ENCODE measurements around the gene CFDP1. TPM values are rescaled to one million over a fixed set of nuclear protein-coding genes. Genes with fewer than 3 reads are reported as not detected.

The CFDP1 gene
- total RNA-seq, 1 experiment from 2014 or later, result 64.1 TPM

DNA sequence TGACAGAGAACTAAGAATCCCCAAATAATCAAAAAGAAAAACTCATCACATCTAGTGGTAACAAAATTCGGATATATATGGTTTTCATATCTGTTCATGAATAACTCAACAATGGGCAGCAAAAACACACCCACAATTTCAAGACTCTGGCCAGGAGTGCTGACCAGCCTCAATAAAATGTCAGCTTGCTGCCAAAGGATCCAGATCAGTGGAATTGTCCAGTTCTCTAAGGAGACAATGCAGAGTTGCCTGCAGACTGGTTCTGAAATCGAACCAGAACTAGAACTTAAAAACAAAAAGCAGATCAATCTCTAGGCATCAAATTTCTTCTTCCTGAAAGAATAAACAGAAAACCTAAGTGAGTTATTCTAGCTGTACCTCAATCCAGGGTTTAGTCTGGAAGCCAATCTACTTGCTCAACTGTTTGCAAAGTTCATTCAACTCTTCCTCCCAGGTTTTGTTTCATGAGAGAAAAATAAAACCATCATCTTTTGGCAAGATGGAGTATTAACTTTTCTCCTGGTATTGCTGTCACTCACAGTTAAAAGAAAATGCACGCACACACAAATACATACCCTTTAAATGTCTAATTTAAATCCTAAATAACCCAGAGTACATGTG is 61.0 kb downstream of the CFDP1 start:
- TF ChIP-seq CTCF (IDR thresholded peaks at IDR 0.05; ENCODE audit: unreplicated experiment), result no peak
- intact Hi-C loops (cut with micrococcal nuclease; ENCODE audit: unreplicated experiment), result no loop called here
- no peak for DNase-seq
- Mint-ChIP-seq H3K36me3 (ENCODE audit: insufficient read depth, unreplicated experiment) (peaks cover 5% of the 10 kb centered on the region), H3K4me1 (ENCODE audit: low read depth, unreplicated experiment) (no peaks in the 10 kb centered on the region), H3K9me3 (ENCODE audit: low read depth, unreplicated experiment) (no peaks in the 10 kb centered on the region), H3K27ac (ENCODE audit: unreplicated experiment) (no peak overlapping the region), H3K27me3 (ENCODE audit: unreplicated experiment) (no peaks in the 10 kb centered on the region), H3K4me3 (ENCODE audit: low read depth, unreplicated experiment) (no peak overlapping the region)
- no TSS peak for BruUV-seq (replicated peaks)
- CTCF ChIA-PET, result interaction anchor here (1.4 kb wide), 1 partner anchor 173 kb away, joined by 4 read pairs; no protein-coding TSS in a partner anchor

- Mint-ChIP-seq H3K4me3 (ENCODE audit: low read depth, unreplicated experiment) (no peak overlapping the region), H3K4me1 (ENCODE audit: low read depth, unreplicated experiment) (no peaks in the 10 kb centered on the region), H3K36me3 (ENCODE audit: insufficient read depth, unreplicated experiment) (peaks cover 14% of the 10 kb centered on the region), H3K27me3 (ENCODE audit: unreplicated experiment) (no peaks in the 10 kb centered on the region), H3K27ac (ENCODE audit: unreplicated experiment) (no peak overlapping the region), H3K9me3 (ENCODE audit: low read depth, unreplicated experiment) (no peaks in the 10 kb centered on the region)
- no peak for TF ChIP-seq CTCF (IDR thresholded peaks at IDR 0.05; ENCODE audit: unreplicated experiment)
- CTCF ChIA-PET, result interaction anchor here (0.5 to 1.4 kb wide), 3 partner anchors 43 to 318 kb away, joined by 3 to 4 read pairs (median 3); no protein-coding TSS in a partner anchor
- BruUV-seq (replicated peaks), result no TSS peak
- DNase-seq, result no peak
- intact Hi-C loops (cut with micrococcal nuclease; ENCODE audit: unreplicated experiment), result no loop called here
Measured at GRCh38 chr16:75371171-75371570, 62.1 kb downstream of the CFDP1 start.

DNA sequence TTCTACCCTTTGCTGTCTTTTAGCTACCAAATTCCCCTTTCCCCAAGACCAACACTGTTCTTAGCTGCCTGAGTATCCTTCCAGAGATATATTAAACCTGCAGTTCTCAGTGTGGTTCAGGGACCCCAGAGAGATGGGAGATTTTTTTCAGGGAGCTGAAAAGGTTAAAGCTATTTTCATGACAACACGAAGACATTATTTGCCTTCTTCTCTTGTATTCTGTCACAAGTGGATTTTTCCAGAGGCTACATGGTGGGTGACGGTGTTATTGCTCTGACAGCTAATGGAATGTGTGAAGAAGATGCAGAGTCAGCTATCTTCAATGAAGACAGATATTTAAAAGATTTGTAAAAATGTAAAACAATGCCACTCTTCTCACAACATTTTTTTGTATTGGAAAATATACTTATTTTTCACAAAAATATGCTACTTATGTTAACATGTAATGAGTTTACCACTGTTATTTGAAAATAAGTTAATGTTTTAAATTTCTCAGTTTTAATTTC is 69.0 kb downstream of the CFDP1 start:
- intact Hi-C loops (cut with micrococcal nuclease; ENCODE audit: unreplicated experiment), result no loop called here
- H3K27ac Mint-ChIP-seq (ENCODE audit: unreplicated experiment), result no peak overlapping the region
- no peaks in the 10 kb centered on the region for H3K9me3 Mint-ChIP-seq (ENCODE audit: low read depth, unreplicated experiment)
- TF ChIP-seq CTCF (IDR thresholded peaks at IDR 0.05; ENCODE audit: unreplicated experiment), result no peak
- no peak overlapping the region for H3K4me3 Mint-ChIP-seq (ENCODE audit: low read depth, unreplicated experiment)
- peaks cover 30% of the 10 kb centered on the region for H3K36me3 Mint-ChIP-seq (ENCODE audit: insufficient read depth, unreplicated experiment)
- no TSS peak for BruUV-seq (replicated peaks)
- no peaks in the 10 kb centered on the region for H3K27me3 Mint-ChIP-seq (ENCODE audit: unreplicated experiment)
- no peak for DNase-seq
- no peaks in the 10 kb centered on the region for H3K4me1 Mint-ChIP-seq (ENCODE audit: low read depth, unreplicated experiment)
- CTCF ChIA-PET, result no interaction called here

DNA sequence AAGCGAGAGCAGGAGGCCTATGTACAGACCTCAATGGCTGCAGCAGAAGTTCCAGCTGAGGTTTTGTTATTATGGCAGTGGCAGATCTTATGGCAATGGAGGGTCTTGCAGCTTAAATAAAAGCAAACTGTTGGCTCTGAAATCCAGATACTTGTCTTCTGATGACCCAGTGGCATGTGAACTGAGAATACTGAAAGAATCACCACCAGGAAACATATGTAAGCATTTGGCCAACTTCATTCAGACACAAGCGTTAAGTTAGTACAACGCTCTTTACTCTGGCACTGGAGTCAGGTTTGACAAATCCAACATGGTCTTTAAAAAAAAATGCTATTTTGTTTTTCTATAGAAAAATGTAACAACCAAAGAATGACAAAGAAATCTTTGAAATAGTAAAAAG is 70.5 kb downstream of the CFDP1 start:
- DNase-seq, result no peak
- Mint-ChIP-seq H3K4me1 (ENCODE audit: low read depth, unreplicated experiment) (no peaks in the 10 kb centered on the region), H3K4me3 (ENCODE audit: low read depth, unreplicated experiment) (no peak overlapping the region), H3K9me3 (ENCODE audit: low read depth, unreplicated experiment) (no peaks in the 10 kb centered on the region), H3K36me3 (ENCODE audit: insufficient read depth, unreplicated experiment) (peaks cover 30% of the 10 kb centered on the region), H3K27me3 (ENCODE audit: unreplicated experiment) (no peaks in the 10 kb centered on the region), H3K27ac (ENCODE audit: unreplicated experiment) (no peak overlapping the region)
- no TSS peak for BruUV-seq (replicated peaks)
- no peak for TF ChIP-seq CTCF (IDR thresholded peaks at IDR 0.05; ENCODE audit: unreplicated experiment)
- CTCF ChIA-PET, result no interaction called here
- intact Hi-C loops (cut with micrococcal nuclease; ENCODE audit: unreplicated experiment), result no loop called here

Data from Calu3 (cell line).